ENCODE data around the gene RAD51AP2.

Gene RAD51AP2

DNA sequence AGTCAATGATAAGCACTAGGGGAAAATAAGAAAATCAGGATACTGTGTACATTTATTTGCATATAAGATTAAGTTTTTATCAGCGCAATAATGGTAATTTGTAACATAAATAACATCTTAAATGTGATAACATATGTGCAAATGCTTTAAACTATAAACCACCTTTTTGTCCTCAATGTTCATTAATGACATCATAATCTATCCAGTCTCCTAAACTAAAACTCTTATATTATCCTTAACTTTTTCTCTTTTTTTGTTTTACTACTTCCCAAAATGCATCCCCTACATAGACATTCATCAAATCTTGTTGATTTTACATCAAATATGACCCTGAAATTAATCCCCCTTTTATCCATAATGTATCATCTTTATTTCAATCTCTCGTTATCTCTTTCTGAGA lies 3.4 kb upstream of the RAD51AP2 start:
- no peak overlapping the region for H3K4me2 ChIP-seq (ENCODE audit: low read length)
- H3K36me3 ChIP-seq (ENCODE audit: control insufficient read depth, low read length) = no peaks in the 10 kb centered on the region
- TF ChIP-seq, protein P1, sequence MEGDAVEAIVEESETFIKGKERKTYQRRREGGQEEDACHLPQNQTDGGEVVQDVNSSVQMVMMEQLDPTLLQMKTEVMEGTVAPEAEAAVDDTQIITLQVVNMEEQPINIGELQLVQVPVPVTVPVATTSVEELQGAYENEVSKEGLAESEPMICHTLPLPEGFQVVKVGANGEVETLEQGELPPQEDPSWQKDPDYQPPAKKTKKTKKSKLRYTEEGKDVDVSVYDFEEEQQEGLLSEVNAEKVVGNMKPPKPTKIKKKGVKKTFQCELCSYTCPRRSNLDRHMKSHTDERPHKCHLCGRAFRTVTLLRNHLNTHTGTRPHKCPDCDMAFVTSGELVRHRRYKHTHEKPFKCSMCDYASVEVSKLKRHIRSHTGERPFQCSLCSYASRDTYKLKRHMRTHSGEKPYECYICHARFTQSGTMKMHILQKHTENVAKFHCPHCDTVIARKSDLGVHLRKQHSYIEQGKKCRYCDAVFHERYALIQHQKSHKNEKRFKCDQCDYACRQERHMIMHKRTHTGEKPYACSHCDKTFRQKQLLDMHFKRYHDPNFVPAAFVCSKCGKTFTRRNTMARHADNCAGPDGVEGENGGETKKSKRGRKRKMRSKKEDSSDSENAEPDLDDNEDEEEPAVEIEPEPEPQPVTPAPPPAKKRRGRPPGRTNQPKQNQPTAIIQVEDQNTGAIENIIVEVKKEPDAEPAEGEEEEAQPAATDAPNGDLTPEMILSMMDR (IDR thresholded peaks at IDR 0.05; ENCODE audit: low read depth, low read length, poor library complexity, severe bottlenecking) = no peak
- TF ChIP-seq EZH2phosphoT487 (IDR thresholded peaks at IDR 0.05; ENCODE audit: borderline replicate concordance, low read length) = no peak
- peaks cover 5% of the 10 kb centered on the region for H3F3A ChIP-seq (ENCODE audit: control insufficient read depth, insufficient read depth)
- peaks cover 26% of the 10 kb centered on the region for H3K4me1 ChIP-seq (ENCODE audit: control insufficient read depth, low read length)
- H3K27me3 ChIP-seq (ENCODE audit: control insufficient read depth, low read length) = no peaks in the 10 kb centered on the region
- no peaks in the 10 kb centered on the region for H3K79me2 ChIP-seq (ENCODE audit: control insufficient read depth, low read length)
- H3K9me2 ChIP-seq (replicated peaks; ENCODE audit: control insufficient read depth, low read length) = no peaks in the 10 kb centered on the region
- no peak overlapping the region for H3K4me3 ChIP-seq (ENCODE audit: low read length)
- no peaks in the 10 kb centered on the region for H4K20me1 ChIP-seq (ENCODE audit: control insufficient read depth, insufficient read depth, low read depth, low read length)
- H3K27ac ChIP-seq (ENCODE audit: low read depth, low read length) = no peak overlapping the region
- no peaks in the 10 kb centered on the region for H3K9me3 ChIP-seq (ENCODE audit: control insufficient read depth, insufficient read depth, low read length)

DNA sequence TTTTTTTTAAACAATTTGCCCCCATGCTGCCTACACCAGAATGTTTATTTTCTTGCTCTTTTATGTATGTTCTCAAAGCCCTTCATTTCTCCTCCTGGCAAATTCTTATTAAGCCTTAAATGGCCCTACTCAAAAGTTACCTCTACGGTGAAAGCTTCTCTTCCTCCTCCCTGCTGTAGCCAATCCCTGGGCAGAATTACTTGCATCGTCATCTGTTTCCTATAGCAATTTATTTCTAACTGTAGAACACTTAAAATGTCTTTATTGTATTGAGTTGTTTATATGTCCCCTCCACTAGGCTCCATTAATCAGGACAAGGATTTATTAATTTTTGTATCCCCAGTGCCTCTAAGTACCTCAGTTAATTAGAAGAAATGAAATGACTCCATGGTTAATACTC lies 2.5 kb upstream of the RAD51AP2 start:
- no peaks in the 10 kb centered on the region for H4K20me1 ChIP-seq (ENCODE audit: control insufficient read depth, insufficient read depth, low read depth, low read length)
- H3F3A ChIP-seq (ENCODE audit: control insufficient read depth, insufficient read depth) = peaks cover 14% of the 10 kb centered on the region
- no peaks in the 10 kb centered on the region for H3K9me2 ChIP-seq (replicated peaks; ENCODE audit: control insufficient read depth, low read length)
- no peak overlapping the region for H3K27ac ChIP-seq (ENCODE audit: low read depth, low read length)
- H3K4me2 ChIP-seq (ENCODE audit: low read length) = no peak overlapping the region
- TF ChIP-seq, protein P1 (IDR thresholded peaks at IDR 0.05; ENCODE audit: low read depth, low read length, poor library complexity, severe bottlenecking) = no peak
- no peak for TF ChIP-seq EZH2phosphoT487 (IDR thresholded peaks at IDR 0.05; ENCODE audit: borderline replicate concordance, low read length)
- no peaks in the 10 kb centered on the region for H3K36me3 ChIP-seq (ENCODE audit: control insufficient read depth, low read length)
- H3K9me3 ChIP-seq (ENCODE audit: control insufficient read depth, insufficient read depth, low read length) = no peaks in the 10 kb centered on the region
- H3K4me1 ChIP-seq (ENCODE audit: control insufficient read depth, low read length) = peaks cover 34% of the 10 kb centered on the region
- H3K27me3 ChIP-seq (ENCODE audit: control insufficient read depth, low read length) = no peaks in the 10 kb centered on the region
- H3K79me2 ChIP-seq (ENCODE audit: control insufficient read depth, low read length) = no peaks in the 10 kb centered on the region
- H3K4me3 ChIP-seq (ENCODE audit: low read length) = no peak overlapping the region

DNA sequence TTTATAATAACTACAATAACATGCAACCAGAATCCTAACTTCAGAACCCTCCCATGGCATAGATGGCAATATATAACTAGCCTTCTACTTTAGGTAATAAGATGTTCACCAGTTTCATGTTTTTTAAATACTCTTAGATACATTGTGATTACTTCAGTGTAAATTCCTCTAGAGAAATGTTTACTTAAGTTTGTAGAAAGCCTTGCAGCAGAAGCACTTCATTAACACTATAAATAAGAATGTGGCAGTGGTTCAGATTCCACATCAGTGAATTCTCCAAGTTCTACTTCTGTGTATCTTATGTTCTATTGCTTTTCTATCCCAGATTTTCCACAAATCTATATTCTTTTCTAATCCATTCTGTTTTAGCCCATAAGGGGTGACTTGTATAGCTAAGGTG lies 1.2 kb upstream of the RAD51AP2 start:
- Histone ChIP-seq H3F3A (ENCODE audit: control insufficient read depth, insufficient read depth) (peaks cover 20% of the 10 kb centered on the region), H3K27ac (ENCODE audit: low read depth, low read length) (no peak overlapping the region), H3K9me2 (replicated peaks; ENCODE audit: control insufficient read depth, low read length) (no peaks in the 10 kb centered on the region), H3K4me1 (ENCODE audit: control insufficient read depth, low read length) (peaks cover 47% of the 10 kb centered on the region), H3K4me2 (ENCODE audit: low read length) (no peak overlapping the region), H3K9me3 (ENCODE audit: control insufficient read depth, insufficient read depth, low read length) (no peaks in the 10 kb centered on the region), H3K27me3 (ENCODE audit: control insufficient read depth, low read length) (no peaks in the 10 kb centered on the region), H3K79me2 (ENCODE audit: control insufficient read depth, low read length) (no peaks in the 10 kb centered on the region), H4K20me1 (ENCODE audit: control insufficient read depth, insufficient read depth, low read depth, low read length) (no peaks in the 10 kb centered on the region), H3K36me3 (ENCODE audit: control insufficient read depth, low read length) (no peaks in the 10 kb centered on the region), H3K4me3 (ENCODE audit: low read length) (no peak overlapping the region)
- TF ChIP-seq, protein P1 (IDR thresholded peaks at IDR 0.05; ENCODE audit: low read depth, low read length, poor library complexity, severe bottlenecking) = no peak
- no peak for TF ChIP-seq EZH2phosphoT487 (IDR thresholded peaks at IDR 0.05; ENCODE audit: borderline replicate concordance, low read length)

All from DOHH2 (cell line).